Midbrain (tissue), 1 donor: Measurements from ENCODE around the gene FOXL3.
A peak's percentile ranks its signal among the peaks of the same experiment; 100 is the strongest.
"Not testable (repeated sequence)": the region's sequence is repeated elsewhere in the genome, so short reads cannot be mapped to it uniquely, and the experiment has no call there.

Source experiments
- DNase-seq: peaks from one replicate; lab custom pipeline; 2025; lab: John Stamatoyannopoulos, UW

Gene FOXL3

DNA sequence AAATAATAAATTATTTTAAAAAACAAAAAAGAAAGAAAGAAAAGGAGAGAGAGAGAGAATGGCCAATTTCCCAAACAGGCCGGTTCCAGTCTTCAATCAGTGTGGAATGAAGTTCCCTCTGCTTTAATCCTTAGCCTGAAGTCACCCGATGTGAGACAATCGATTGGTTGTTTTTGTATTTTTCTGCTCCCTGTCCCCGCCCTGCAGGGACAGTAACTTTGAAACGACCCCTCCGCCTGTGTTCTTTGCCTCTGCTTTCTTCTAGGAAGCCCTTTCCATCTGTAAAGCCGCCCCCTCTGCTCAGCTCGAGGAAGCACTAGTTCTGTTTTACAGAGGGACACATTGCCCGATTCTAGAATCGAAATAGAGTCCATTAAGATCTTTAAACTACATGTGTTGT lies 33.4 kb downstream of the FOXL3 start:
- DNase-seq: no peak

- DNase-seq: no peak
Measured at GRCh38 chr7:324011-324410, 34.0 kb downstream of the FOXL3 start.

- DNase-seq: no peak
Measured at GRCh38 chr7:325051-325798, 35.3 kb downstream of the FOXL3 start.

DNA sequence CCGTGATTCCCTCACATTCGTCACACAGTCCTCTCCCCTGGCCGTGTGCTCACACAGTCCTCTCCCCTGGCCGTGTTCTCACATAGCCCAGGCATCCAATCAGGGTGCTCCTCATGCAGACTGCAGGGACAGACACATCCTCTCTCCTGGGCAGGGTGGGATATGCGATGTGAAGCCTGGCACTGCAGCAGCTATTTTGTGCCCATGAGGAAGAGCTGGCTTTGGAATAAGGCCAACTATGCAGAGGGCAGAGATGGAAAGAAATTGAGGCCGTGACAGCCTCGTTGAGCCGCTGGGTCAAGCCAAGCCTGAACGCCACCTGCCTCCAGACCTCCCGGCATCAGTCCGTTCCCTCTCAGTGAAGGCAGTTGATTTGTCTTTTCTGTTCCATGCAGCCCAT lies 35.8 kb downstream of the FOXL3 start:
- no peak for DNase-seq

- DNase-seq: no peak
Measured at GRCh38 chr7:326273-326672, 36.3 kb downstream of the FOXL3 start.

GRCh38 chr7:326809-327232 lies 36.9 kb downstream of the FOXL3 start:
- no peak for DNase-seq

DNA sequence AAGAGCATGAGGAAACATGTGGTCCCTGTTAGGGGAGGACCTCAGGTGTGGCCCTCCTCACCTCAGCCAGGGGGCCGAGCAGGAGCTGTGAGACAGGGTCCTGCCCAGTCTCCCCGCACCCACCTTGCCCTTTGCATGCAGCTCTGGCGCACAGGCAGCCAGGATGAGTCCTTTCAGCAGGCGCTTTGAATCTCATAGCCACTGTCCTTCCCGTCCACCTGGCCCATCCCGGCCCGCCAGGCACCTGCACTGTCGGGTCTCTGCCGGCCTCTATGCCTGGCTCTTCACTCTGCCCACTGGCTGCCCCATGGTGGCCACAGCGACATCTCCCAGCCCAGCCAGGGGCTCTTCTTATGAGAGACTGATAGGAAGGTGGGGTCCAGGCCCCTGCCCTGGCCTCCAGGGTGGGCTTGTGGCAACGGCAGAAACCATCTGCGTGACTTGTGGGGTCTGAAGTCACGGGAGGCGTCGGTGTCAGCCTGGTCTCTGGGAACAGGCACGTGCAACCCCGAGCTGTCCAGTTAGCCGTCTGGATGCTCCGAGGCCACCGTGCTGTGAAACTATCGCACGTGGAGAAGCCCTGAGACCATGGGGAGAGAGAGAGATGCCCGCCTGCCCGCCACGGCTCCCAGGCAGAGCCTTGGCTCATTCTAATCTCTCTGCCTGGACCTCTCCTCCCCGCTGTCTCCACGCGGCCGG lies 37.4 kb downstream of the FOXL3 start:
- DNase-seq: no peak

GRCh38 chr7:327991-328702 lies 38.2 kb downstream of the FOXL3 start:
- no peak for DNase-seq

GRCh38 chr7:329691-330281 lies 39.8 kb downstream of the FOXL3 start:
- no peak for DNase-seq

DNA sequence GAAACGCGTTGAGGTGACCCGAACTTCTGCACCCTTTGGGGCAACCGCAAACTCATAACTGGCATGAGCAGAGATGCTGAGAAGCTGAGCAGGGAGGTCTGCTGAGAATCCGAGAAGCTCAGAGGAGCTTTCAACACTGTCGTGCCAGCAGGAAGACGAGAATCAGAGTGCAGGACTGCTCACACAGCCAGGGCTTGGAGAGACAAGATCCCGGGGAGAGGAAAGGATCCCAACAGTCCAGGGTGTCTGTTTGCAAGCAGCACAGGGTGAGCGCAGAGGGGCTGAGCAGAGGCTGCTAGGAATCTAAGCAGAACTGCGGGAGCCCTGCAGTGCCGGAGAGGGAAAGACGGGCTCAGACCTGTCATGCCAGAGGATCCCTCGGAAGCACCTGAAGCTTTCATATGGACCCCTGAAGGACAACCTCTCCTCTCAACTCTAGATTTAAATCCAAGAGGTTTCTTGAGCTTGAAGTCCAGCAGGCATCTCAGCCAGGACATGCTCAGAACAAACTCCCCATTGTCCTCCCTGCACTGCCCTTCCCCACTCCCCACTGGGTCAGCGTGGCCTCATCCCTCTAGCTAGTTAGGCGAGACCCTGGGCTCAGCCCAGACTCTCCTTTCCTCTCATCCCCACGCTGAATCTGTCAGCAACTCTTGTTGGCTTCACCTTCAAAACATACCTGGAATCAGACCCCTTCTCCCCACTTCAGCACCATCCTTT lies 40.7 kb downstream of the FOXL3 start:
- DNase-seq: peak; percentile 11

- no peak for DNase-seq
Measured at GRCh38 chr7:332020-332517, 42.1 kb downstream of the FOXL3 start.

DNA sequence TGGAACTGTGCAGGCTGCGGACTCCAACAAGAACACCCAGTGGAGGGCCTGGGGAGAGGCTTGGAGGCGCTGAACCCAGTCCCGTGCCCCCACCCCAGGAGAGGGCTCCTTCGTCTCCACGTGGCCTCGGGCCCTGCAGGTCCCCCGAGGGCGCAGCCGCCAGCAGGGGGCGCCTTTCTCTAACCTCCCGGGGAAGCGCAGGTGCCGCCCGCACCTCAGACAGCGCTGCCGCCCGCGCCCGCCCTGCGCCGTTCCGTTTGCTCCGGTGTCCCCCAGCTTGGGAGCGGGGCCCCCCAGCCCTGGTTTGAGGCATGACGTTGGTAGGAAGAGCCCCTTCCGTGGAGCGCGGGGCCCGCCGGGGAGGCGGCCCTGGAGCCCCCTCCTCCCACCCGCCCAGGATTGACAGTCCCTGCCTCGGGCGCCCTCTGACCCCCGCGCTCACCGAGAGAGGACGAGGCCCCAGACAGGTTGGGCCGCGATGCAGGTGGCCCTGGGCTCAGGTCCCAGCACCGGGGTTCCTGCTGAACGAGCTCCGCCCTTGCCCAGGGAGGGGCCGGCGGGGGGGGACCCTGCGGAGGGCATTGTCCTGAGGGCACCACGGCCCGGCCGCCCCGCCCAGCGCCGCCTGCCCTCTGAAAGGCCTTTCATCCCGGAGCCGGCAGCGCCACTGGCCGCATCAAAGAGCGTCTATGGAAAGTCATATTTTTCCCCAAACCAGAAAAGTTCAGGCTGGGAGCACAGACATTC lies 42.8 kb downstream of the FOXL3 start:
- peak; percentile 77 for DNase-seq

- DNase-seq: no peak
Measured at GRCh38 chr7:333393-333764, 43.4 kb downstream of the FOXL3 start.

- DNase-seq: no peak
Measured at GRCh38 chr7:334618-335357, 44.8 kb downstream of the FOXL3 start.

DNA sequence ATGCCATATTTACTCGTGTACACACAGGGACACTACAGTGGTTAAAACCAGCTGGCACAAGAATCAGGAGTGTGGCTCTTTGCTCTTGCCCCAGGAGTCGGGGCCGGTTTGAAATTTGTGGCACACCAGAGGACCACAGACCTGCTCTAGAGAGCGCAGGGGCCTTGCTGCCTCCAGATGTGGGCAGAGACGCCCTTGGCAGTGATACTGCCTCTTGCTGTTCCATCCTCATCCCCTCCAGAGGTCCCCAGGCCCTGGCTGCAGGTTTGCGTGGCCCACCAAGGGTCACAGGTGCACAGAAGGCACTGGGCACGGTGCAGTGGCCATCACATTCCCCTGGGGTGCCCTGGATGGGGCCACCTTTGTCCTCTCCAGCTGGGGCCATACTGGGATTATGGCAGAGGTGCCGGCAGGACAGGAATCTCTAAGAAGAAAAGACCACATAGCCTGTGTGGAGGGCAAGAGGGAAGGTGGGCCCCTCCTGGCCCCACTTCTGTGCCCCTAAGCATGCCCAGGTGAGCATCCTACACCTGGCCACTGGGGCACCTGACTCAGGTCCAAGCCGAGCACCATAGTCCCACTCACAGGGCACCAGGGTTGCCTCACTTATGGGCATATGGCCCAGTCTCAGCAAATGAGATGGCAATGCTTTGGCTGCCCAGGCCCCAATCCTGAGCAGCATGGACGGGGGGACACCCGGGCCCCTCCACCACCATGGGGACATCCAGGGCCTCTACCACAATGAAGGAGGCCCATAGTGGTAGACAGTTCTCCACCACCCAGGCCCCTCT lies 45.6 kb downstream of the FOXL3 start:
- DNase-seq: no peak

- DNase-seq: not testable (repeated sequence)
Measured at GRCh38 chr7:336149-336533, 46.2 kb downstream of the FOXL3 start.

DNA sequence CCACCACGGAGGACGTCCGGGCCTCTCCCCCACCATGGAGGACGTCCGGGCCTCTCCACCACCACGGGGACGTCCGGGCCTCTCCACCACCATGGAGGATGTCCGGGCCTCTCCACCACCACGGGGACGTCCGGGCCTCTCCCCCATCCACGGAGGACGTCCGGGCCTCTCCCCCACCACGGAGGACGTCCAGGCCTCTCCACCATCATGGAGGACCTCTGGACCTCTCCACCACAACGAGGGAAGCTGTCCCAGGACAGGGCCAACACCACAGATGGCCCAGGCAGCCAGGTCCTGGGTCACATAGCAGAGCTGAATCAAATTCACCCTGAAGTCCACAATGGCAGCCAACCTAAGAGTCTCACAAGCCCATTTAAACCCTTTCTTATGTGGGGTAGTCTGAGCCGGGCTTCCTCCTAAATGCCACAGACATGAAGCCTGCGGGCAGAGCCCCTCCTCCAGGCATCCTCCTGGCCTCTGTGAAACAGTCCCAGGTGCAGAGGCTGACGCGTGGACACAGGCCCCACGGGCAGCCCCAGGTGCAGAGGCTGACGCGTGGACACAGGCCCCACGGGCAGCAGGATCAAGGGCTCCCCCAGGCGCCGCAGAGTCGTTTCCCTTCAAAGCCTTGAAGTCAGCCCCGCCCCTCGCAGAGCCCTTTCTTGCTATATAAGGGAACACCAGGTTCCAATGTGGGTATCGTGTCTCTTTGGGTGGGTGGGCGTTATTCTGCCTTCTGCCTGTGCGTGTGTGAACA lies 47.0 kb downstream of the FOXL3 start:
- no peak for DNase-seq

DNA sequence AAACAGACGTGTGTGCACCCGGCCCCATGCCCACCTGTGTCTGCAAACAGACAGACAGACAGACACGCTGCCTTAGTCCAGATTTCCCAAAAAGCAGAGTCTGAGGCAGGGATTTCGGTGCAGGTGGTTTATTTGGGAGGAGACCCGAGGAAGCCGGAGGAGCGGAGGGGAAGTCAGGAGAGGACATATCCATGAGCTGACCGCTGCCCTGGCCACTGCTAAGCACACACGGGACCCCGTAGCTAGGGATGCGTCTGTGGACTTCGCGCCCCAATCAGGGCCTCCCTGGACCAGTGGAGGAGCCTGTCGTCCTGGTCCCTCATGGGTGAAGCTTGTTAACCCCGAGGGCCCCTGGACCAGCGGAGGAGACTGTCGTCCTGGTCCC lies 47.6 kb downstream of the FOXL3 start:
- no peak for DNase-seq
